Loucy (cell line): Measurements from ENCODE around the gene TPCN1.

Experiments
- CTCF ChIP-seq: fragments of 200-600 bp; sonication (generic); conservative IDR thresholded peaks from 2 replicates; pipeline ENCODE4 v1.5.1; 2014; ENCODE audit warnings: mild to moderate bottlenecking, antibody characterized with exemption, low read length
- EZH2phosphoT487 ChIP-seq: fragments of 200-600 bp; IDR thresholded peaks from 2 replicates; pipeline ENCODE4 v1.6.1; 2018; ENCODE audit warnings: antibody characterized with exemption, mild to moderate bottlenecking, moderate library complexity, borderline replicate concordance

- no peak for TF ChIP-seq CTCF
- TF ChIP-seq EZH2phosphoT487, result no peak
Measured at GRCh38 chr12:113235976-113236375, 14.7 kb downstream of the TPCN1 start.
